Stomach (tissue), 19 donors: ENCODE measurements around the gene GPS2. TPM values are rescaled to one million over a fixed set of nuclear protein-coding genes. Genes with fewer than 3 reads are reported as not detected.

ENCODE experiments used
- DNase-seq, 2 donors: peaks; one replicate each; pipeline versions ENCODE4 v3.0.0 to v3.0.0-alpha.2; 2013 to 2019
- H3K27ac ChIP-seq, 5 donors: fragments of 200-600 bp in 4 of 5; sonication (generic) in 4 of 5; one replicate each; pipeline ENCODE4 v1.5.1; 2013 to 2019; ENCODE audit warnings: mild to moderate bottlenecking in 1 of 5, moderate library complexity in 1 of 5
- H3K27me3 ChIP-seq, 3 donors: fragments of 200-600 bp; sonication (generic); one replicate each; pipeline ENCODE4 v1.5.1; 2017 to 2019; ENCODE audit warnings: mixed run types in 1 of 3
- H3K36me3 ChIP-seq, 4 donors: fragments of 200-600 bp; sonication (generic); 1 replicate in 3 of 4; 2 replicates in 1 of 4; pipeline ENCODE4 v1.5.1; 2016 to 2019
- H3K4me1 ChIP-seq, 4 donors: fragments of 200-600 bp; sonication (generic); one replicate each; pipeline ENCODE4 v1.5.1; 2016 to 2019
- H3K4me3 ChIP-seq, 4 donors: fragments of 200-600 bp; sonication (generic) in 3 of 4; one replicate each; pipeline ENCODE4 v1.5.1; 2016 to 2019; ENCODE audit warnings: mild to moderate bottlenecking in 1 of 4
- H3K9me3 ChIP-seq, 4 donors: fragments of 200-600 bp; sonication (generic); one replicate each; pipeline ENCODE4 v1.5.1; 2016 to 2019
- EP300 ChIP-seq: sonication (generic); formaldehyde crosslinking; IDR thresholded peaks from one replicate; pipeline ENCODE4 v1.6.1; 2017; ENCODE audit warnings: antibody characterized with exemption
- POLR2A ChIP-seq, 4 donors: fragments of 450-650 bp; IDR thresholded peaks; one replicate each; pipeline ENCODE4 v1.6.1; 2016; ENCODE audit warnings: antibody characterized with exemption in 4 of 4, control low read depth in 2 of 4, mild to moderate bottlenecking in 1 of 4, moderate library complexity in 1 of 4
- POLR2AphosphoS5 ChIP-seq, 3 donors: sonication (generic); formaldehyde crosslinking; IDR thresholded peaks; one replicate each; pipeline ENCODE4 v1.6.1; 2016; ENCODE audit warnings: antibody characterized with exemption in 3 of 3
- WGBS, 5 donors: extraction: QIAGEN DNeasy Blood & Tissue Kit in 3 of 5; methylation state at CpG; one replicate each; pipeline versions ENCODE4 v1.1.5 to v1.1.7; 2013 to 2018; 5-methylcytosine and 5-hydroxymethylcytosine counted together
- intact Hi-C: fragments of 100-400 bp; cut with DNase I; formaldehyde crosslinking; loops from one replicate; pipeline ENCODE4 v1.15.1; 2023; ENCODE audit warnings: low total_unique reads
- long read RNA-seq, 10 donors: transcript quantifications; one replicate each; lab custom pipeline, GENCODE V29; 2026
- polyA plus RNA-seq, 3 donors: library from polyadenylated mRNA; stranded (reverse); fragments of 200-250 nt; gene quantifications; one replicate each; pipeline ENCODE4 v1.2.3, GENCODE V29; 2013
- total RNA-seq, 5 donors: library from RNA; depleted of rRNA; stranded (reverse); fragments of >200 nt; gene quantifications; one replicate each; pipeline versions ENCODE4 v1.1.0 to v1.2.3, GENCODE V29; 2014 to 2016
- TF ChIP-seq, protein P1 (sequence below), 7 experiments: fragments of 450-650 bp in 4 of 7; fragments of 200-600 bp in 3 of 7; sonication (generic) in 3 of 7; IDR thresholded peaks; one replicate each; pipeline ENCODE4 v1.5.1; 2016 to 2019; ENCODE audit warnings: antibody characterized with exemption in 7 of 7, control low read depth in 2 of 7, mild to moderate bottlenecking in 1 of 7
- donor health status: healthy with polysubstance abuse.
- donor health status: Bipolar disorder and iron deficiency.
- donor health status: healthy.

Gene GPS2, protein sequence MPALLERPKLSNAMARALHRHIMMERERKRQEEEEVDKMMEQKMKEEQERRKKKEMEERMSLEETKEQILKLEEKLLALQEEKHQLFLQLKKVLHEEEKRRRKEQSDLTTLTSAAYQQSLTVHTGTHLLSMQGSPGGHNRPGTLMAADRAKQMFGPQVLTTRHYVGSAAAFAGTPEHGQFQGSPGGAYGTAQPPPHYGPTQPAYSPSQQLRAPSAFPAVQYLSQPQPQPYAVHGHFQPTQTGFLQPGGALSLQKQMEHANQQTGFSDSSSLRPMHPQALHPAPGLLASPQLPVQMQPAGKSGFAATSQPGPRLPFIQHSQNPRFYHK
- 10 to 100 TPM; 23.9 to 91.6 (median 55.9) TPM for total RNA-seq
- polyA plus RNA-seq, result 10 to 100 TPM; 74.3 to 84.9 (median 79.7) TPM
- long read RNA-seq, donor 1, partial matches to known transcripts, result 0 of 6 reads
- long read RNA-seq, donor 1, other reads (novel, unspliced or antisense), result 0 of 6 reads
- long read RNA-seq, donor 2, transcript GPS2-201 (11 exons, 1,379 nt), result major isoform, 12 of 85 reads
- long read RNA-seq, donor 2, transcript GPS2-202 (10 exons, 1,371 nt), result minor isoform, 7 of 85 reads
- long read RNA-seq, donor 2, partial matches to known transcripts, result 11 of 85 reads
- long read RNA-seq, donor 2, other reads (novel, unspliced or antisense), result 53 of 85 reads
- long read RNA-seq, donor 3, partial matches to known transcripts, result 86 of 104 reads
- long read RNA-seq, donor 3, other reads (novel, unspliced or antisense), result 9 of 104 reads
- long read RNA-seq, donor 4, partial matches to known transcripts, result 0 of 3 reads
- long read RNA-seq, donor 4, other reads (novel, unspliced or antisense), result 0 of 3 reads
- long read RNA-seq, donor 5, transcript GPS2-202 (10 exons, 1,371 nt), result minor isoform, 7 of 173 reads
- long read RNA-seq, donor 5, transcript GPS2-201 (11 exons, 1,379 nt), result major isoform, 8 of 173 reads
- long read RNA-seq, donor 5, partial matches to known transcripts, result 37 of 173 reads
- long read RNA-seq, donor 5, other reads (novel, unspliced or antisense), result 118 of 173 reads
- long read RNA-seq, donor 6, transcript GPS2-201 (11 exons, 1,379 nt), result major isoform, 16 of 38 reads
- long read RNA-seq, donor 6, transcript GPS2-202 (10 exons, 1,371 nt), result minor isoform, 15 of 38 reads
- long read RNA-seq, donor 6, partial matches to known transcripts, result 0 of 38 reads
- long read RNA-seq, donor 6, other reads (novel, unspliced or antisense), result 0 of 38 reads
- long read RNA-seq, donor 7, transcript GPS2-202 (10 exons, 1,371 nt), result major isoform, 10 of 23 reads
- long read RNA-seq, donor 7, transcript GPS2-201 (11 exons, 1,379 nt), result minor isoform, 6 of 23 reads
- long read RNA-seq, donor 7, partial matches to known transcripts, result 5 of 23 reads
- long read RNA-seq, donor 7, other reads (novel, unspliced or antisense), result 0 of 23 reads
- long read RNA-seq, donor 8, transcript GPS2-202 (10 exons, 1,371 nt), result major isoform, 7 of 15 reads
- long read RNA-seq, donor 8, transcript GPS2-201 (11 exons, 1,379 nt), result major isoform, 7 of 15 reads
- long read RNA-seq, donor 8, partial matches to known transcripts, result 0 of 15 reads
- long read RNA-seq, donor 8, other reads (novel, unspliced or antisense), result 0 of 15 reads
- long read RNA-seq, donor 9, transcript GPS2-202 (10 exons, 1,371 nt), result minor isoform, 5 of 17 reads
- long read RNA-seq, donor 9, transcript GPS2-201 (11 exons, 1,379 nt), result major isoform, 6 of 17 reads
- long read RNA-seq, donor 9, partial matches to known transcripts, result 5 of 17 reads
- long read RNA-seq, donor 9, other reads (novel, unspliced or antisense), result 0 of 17 reads
- long read RNA-seq, donor 10, partial matches to known transcripts, result 0 of 6 reads
- long read RNA-seq, donor 10, other reads (novel, unspliced or antisense), result 0 of 6 reads

DNA sequence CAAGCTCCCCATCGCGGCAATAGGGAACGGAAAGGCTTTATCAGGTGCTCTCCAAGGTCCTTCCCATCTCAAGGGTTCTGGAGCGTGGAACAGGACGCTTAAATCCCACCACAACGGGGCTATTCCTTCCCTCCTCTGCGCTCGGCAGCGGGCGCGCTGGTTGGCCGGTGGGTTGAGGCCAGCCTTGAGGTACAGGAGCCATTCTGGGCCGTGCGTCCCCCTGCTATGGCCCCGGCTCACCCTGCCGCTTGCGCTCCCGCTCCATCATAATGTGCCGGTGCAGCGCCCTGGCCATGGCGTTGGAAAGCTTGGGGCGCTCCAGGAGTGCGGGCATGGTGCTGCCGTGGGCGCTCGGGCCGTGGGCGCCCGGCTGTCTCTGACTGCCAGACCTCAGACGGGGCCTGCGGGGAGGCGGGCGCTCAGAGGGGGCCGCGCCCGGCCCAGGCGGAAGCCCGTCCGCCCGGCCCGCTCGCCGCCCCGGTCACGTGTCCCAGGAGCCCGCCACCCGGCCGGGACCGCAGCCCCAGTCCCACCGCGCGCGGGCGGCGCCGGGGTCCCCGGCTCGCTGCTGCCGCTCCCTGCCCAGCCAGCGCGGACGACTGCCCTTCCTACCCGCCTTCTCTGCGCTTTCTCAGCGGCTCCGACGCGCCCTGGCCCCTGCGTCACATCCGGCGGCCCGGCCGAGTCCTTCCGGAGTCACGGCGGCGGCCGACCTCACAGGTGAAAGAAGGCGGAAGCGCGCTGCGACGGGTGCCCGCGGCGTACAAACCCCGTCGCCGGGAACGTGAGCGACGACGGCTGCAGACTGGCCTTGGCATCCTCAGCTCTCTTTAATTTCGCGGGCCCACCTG is at the start of gene GPS2:
Gene GPS2 (minus strand): TSS at position 642 of the 851 bp plus-strand sequence. CDS start 308 bp downstream, at position 334.
- Histone ChIP-seq H3K27me3 (no peaks in the 10 kb centered on the region), H3K4me3 (peak within 1 kb of the TSS; percentile 83 to 99 (median 94)), H3K9me3 (no peaks in the 10 kb centered on the region), H3K36me3 (peaks cover 59 to 83% (median 72%) of the 10 kb centered on the region in 4 donors), H3K4me1 (peaks cover 38 to 60% (median 53%) of the 10 kb centered on the region in 4 donors), H3K27ac (peak within 1 kb of the TSS; percentile 94 to 100 (median 97))
- peak; percentile 97 to 98 for DNase-seq
- 0 to 3% (median 1%) methylated on average over 18 to 95 of the region's 95 CpGs for WGBS, 5 donors
- TF ChIP-seq POLR2AphosphoS5 (IDR thresholded peaks at IDR 0.05), result peak; percentile 94 to 99 (median 95)
- TF ChIP-seq POLR2A (IDR thresholded peaks at IDR 0.05), result peak in 1 of 4 donors; percentile 27
- no peak for TF ChIP-seq EP300
- TF ChIP-seq, protein P1, sequence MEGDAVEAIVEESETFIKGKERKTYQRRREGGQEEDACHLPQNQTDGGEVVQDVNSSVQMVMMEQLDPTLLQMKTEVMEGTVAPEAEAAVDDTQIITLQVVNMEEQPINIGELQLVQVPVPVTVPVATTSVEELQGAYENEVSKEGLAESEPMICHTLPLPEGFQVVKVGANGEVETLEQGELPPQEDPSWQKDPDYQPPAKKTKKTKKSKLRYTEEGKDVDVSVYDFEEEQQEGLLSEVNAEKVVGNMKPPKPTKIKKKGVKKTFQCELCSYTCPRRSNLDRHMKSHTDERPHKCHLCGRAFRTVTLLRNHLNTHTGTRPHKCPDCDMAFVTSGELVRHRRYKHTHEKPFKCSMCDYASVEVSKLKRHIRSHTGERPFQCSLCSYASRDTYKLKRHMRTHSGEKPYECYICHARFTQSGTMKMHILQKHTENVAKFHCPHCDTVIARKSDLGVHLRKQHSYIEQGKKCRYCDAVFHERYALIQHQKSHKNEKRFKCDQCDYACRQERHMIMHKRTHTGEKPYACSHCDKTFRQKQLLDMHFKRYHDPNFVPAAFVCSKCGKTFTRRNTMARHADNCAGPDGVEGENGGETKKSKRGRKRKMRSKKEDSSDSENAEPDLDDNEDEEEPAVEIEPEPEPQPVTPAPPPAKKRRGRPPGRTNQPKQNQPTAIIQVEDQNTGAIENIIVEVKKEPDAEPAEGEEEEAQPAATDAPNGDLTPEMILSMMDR (IDR thresholded peaks at IDR 0.05), result no peak
- intact Hi-C loops, result no loop called here

GRCh38 chr17:7363311-7363710 is 48.2 kb upstream of the GPS2 start:
- Histone ChIP-seq H3K27ac (no peak overlapping the region), H3K36me3 (no peaks in the 10 kb centered on the region), H3K9me3 (no peaks in the 10 kb centered on the region), H3K4me1 (no peaks in the 10 kb centered on the region), H3K4me3 (no peak overlapping the region), H3K27me3 (no peaks in the 10 kb centered on the region)
- intact Hi-C loops, result loop anchor here (10.0 kb wide), 1 partner anchor 61 kb away; the partner anchor contains the start of genes SPEM1, SPEM2 and SPEM3
- no peak for DNase-seq
- TF ChIP-seq, protein P1 (IDR thresholded peaks at IDR 0.05), result no peak
- TF ChIP-seq POLR2AphosphoS5 (IDR thresholded peaks at IDR 0.05) (no peak), POLR2A (IDR thresholded peaks at IDR 0.05) (no peak), EP300 (no peak)
- 87 to 96% (median 92%) methylated on average over 6 of the region's 6 CpGs for WGBS, 5 donors

- intact Hi-C loops, result loop anchor here (10.0 kb wide), 1 partner anchor 63 kb away; the partner anchor contains the start of genes SPEM1, SPEM2 and SPEM3
- TF ChIP-seq POLR2A (IDR thresholded peaks at IDR 0.05), result no peak
- TF ChIP-seq, protein P1 (IDR thresholded peaks at IDR 0.05), result no peak
- TF ChIP-seq POLR2AphosphoS5 (IDR thresholded peaks at IDR 0.05), result no peak
- no peak for TF ChIP-seq EP300
- no peaks in the 10 kb centered on the region for H3K4me1 ChIP-seq
- H3K27me3 ChIP-seq, result no peaks in the 10 kb centered on the region
- H3K36me3 ChIP-seq, result no peaks in the 10 kb centered on the region
- 52 to 62% (median 60%) methylated on average over 3 of the region's 3 CpGs for WGBS, 5 donors
- H3K4me3 ChIP-seq, result no peak overlapping the region
- H3K9me3 ChIP-seq, result no peaks in the 10 kb centered on the region
- no peak overlapping the region for H3K27ac ChIP-seq
- no peak for DNase-seq
Observed at GRCh38 chr17:7361906-7362305, 46.7 kb upstream of the GPS2 start.
